ENCODE measurements around the gene MEIOB. TPM values are rescaled to one million over a fixed set of nuclear protein-coding genes. Genes with fewer than 3 reads are reported as not detected.

MEIOB gene
- total RNA-seq, 1 experiment from 2014 or later: 1.3 TPM

DNA sequence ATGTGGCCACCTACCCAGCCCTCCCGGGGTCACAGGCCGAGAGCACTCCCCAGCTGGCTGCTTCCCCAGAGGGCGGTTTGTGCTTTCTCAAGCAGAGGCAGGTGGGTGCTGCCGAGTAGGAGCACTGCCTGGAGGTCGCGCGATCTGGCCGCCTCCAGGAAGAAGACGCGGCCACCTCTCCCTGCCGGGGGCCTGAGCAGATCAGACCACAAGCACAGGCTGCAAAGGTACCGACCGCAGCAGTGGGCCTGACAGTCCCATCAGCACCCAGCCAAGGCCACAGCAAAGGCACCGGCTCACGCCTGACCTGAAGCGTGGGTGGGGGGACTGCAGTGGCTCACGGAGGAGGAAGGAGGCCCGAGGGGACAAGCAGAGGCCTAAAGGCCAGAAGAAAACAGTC lies 63.3 kb downstream of the MEIOB start:
- Histone ChIP-seq H4K5ac (ENCODE audit: insufficient read length, low read depth, low read length) (no peak overlapping the region), H3K23me2 (ENCODE audit: insufficient read length, low read depth, low read length, poor library complexity, severe bottlenecking) (no peaks in the 10 kb centered on the region), H3K56ac (ENCODE audit: insufficient read length, low read depth, low read length) (no peak overlapping the region), H2BK12ac (ENCODE audit: insufficient read length, low read depth, low read length) (no peak overlapping the region), H3K18ac (ENCODE audit: insufficient read length, low read depth, low read length) (no peak overlapping the region), H2BK120ac (ENCODE audit: low read depth, low read length, poor library complexity, severe bottlenecking) (no peak overlapping the region), H2BK15ac (ENCODE audit: low read depth, low read length) (no peak overlapping the region), H4K8ac (replicated peaks; ENCODE audit: insufficient read length, low read depth, low read length) (no peak overlapping the region), H3K79me2 (ENCODE audit: insufficient read depth, low read length) (no peaks in the 10 kb centered on the region), H3K27me3 (ENCODE audit: insufficient read depth, low read length) (no peaks in the 10 kb centered on the region), H2AFZ (ENCODE audit: low read length) (no peak overlapping the region), H3K23ac (ENCODE audit: insufficient read length, low read depth, low read length) (no peak overlapping the region), H2AK5ac (ENCODE audit: insufficient read length, low read length) (no peak overlapping the region), H2BK5ac (ENCODE audit: insufficient read length, low read length) (no peak overlapping the region), H3T11ph (ENCODE audit: low read length) (no peak overlapping the region), H3K79me1 (ENCODE audit: insufficient read depth, low read depth, low read length, poor library complexity, severe bottlenecking) (no peaks in the 10 kb centered on the region), H4K20me1 (ENCODE audit: control insufficient read depth, insufficient read depth, insufficient read length) (no peaks in the 10 kb centered on the region), H3K4me2 (ENCODE audit: insufficient read depth, insufficient read length, low read length) (no peak overlapping the region), H3K4me1 (ENCODE audit: insufficient read depth, low read length) (no peaks in the 10 kb centered on the region), H3K9me3 (ENCODE audit: control insufficient read depth, low read depth, low read length) (no peaks in the 10 kb centered on the region), H3K4ac (ENCODE audit: low read depth, low read length) (no peak overlapping the region), H2BK20ac (ENCODE audit: low read depth, low read length, poor library complexity, severe bottlenecking) (no peak overlapping the region), H3K27ac (ENCODE audit: insufficient read length, low read depth, low read length) (no peak overlapping the region), H3K14ac (ENCODE audit: insufficient read depth, low read length) (no peak overlapping the region), H4K91ac (ENCODE audit: insufficient read length, low read depth, low read length) (no peak overlapping the region), H3K9ac (ENCODE audit: extremely low read depth, insufficient read length, low read length) (no peak overlapping the region)
- no peak for DNase-seq
- no peak for TF ChIP-seq CTCF (conservative IDR thresholded peaks at IDR 0.05)
- no peak overlapping the region for H3K4me3 Mint-ChIP-seq
- WGBS (ENCODE audit: extremely low coverage, insufficient read length, low lambda C conversion rate): no CpG with 5 or more reads among the region's 18 CpGs
- H3K36me3 Mint-ChIP-seq (ENCODE audit: insufficient read depth in 1 of 3, low read depth in 3 of 3): peaks cover 15 to 37% (median 16%) of the 10 kb centered on the region in 3 experiments; a peak in 6 of 7 replicates
- H3K27ac Mint-ChIP-seq: no peak overlapping the region
- H3K4me1 Mint-ChIP-seq: peaks cover 0 to 3% of the 10 kb centered on the region in 2 experiments; a peak in 2 of 4 replicates
- H3K27me3 Mint-ChIP-seq (ENCODE audit: low read depth): no peaks in the 10 kb centered on the region
- H3K9me3 Mint-ChIP-seq: peaks cover 2 to 4% of the 10 kb centered on the region in 2 experiments; a peak in 2 of 5 replicates

Data from H9 (cell line).